K562 (cell line): ENCODE measurements around the gene GPR153. TPM values are rescaled to one million over a fixed set of nuclear protein-coding genes. Genes with fewer than 3 reads are reported as not detected.

Experiments
- ATAC-seq: fragments of 200-7000 bp; cut with Tn5 transposase; 3 replicates; pipeline ENCODE4 v1.9.1; 2020; ENCODE audit warnings: moderate library complexity
- BruUV-seq: library from RNA; stranded (reverse); fragments of 400-500 nt; replicated peaks from 2 replicates; lab custom pipeline; 2021; lab: Mats Ljungman, UMichigan
- CTCF ChIA-PET: fragments of 300-600 bp; formaldehyde crosslinking; extraction: SDS; loops from one replicate; lab custom pipeline; 2021; ENCODE audit warnings: low intra/inter-chr PET ratio; lab: Yijun Ruan, JAX
- POLR2A ChIA-PET: fragments of 300-600, 350-650 bp; sonication (Branson Sonifier 250); formaldehyde crosslinking; extraction: SDS; loops from one replicate; lab custom pipeline; 2021; ENCODE audit warnings: antibody characterized with exemption, inconsistent platforms; lab: Yijun Ruan, JAX
- DNase-seq, 4 experiments: peaks; one replicate each; pipeline versions ENCODE4 v3.0.0 to v3.0.0-alpha.2; 2011 to 2018; ENCODE audit warnings: low spot score in 3 of 4, mixed read lengths in 3 of 4; ENCODE audit errors: extremely low read depth in 1 of 4
- FAIRE-seq: peaks from 2 replicates; lab custom pipeline; 2011; peaks lifted over from hg19 to GRCh38; lab: Jason Lieb, UNC
- H2AFZ ChIP-seq: 2 replicates; pipeline ENCODE4 v1.6.0; 2011; ENCODE audit warnings: low read depth, low read length, control low read depth, inconsistent platforms
- H3K27ac ChIP-seq: fragments of 200-600 bp; 3 replicates; pipeline ENCODE4 v1.8.0; 2011; ENCODE audit warnings: low read depth, mild to moderate bottlenecking, control low read depth, inconsistent platforms, low read length, moderate library complexity, mixed read lengths; ENCODE audit errors: extremely low read depth
- H3K27me3 ChIP-seq, 2 experiments: fragments of 300-600 bp in 1 of 2; 2 replicates in 1 of 2; 3 replicates in 1 of 2; pipeline versions ENCODE4 v1.6.0 to v1.8.0; 2011; ENCODE audit warnings: inconsistent platforms in 2 of 2, low read length in 2 of 2, mild to moderate bottlenecking in 1 of 2, mixed read lengths in 1 of 2, moderate library complexity in 1 of 2; ENCODE audit not compliant: control insufficient read depth in 2 of 2, insufficient read depth in 2 of 2
- H3K36me3 ChIP-seq: fragments of 300-600 bp; 3 replicates; pipeline ENCODE4 v1.8.0; 2011; ENCODE audit warnings: mild to moderate bottlenecking, low read length, inconsistent platforms; ENCODE audit not compliant: control insufficient read depth, insufficient read depth
- H3K4me1 ChIP-seq, 2 experiments: fragments of 200-600 bp in 1 of 2; replicated peaks in 1 of 2; 2 replicates in 1 of 2; 3 replicates in 1 of 2; pipeline versions ENCODE4 v1.5.1 to v1.8.0; 2011; ENCODE audit warnings: inconsistent platforms in 2 of 2, low read length in 2 of 2, mild to moderate bottlenecking in 1 of 2, mixed read lengths in 1 of 2, moderate library complexity in 1 of 2; ENCODE audit not compliant: control insufficient read depth in 2 of 2, insufficient read depth in 2 of 2
- H3K4me2 ChIP-seq: 2 replicates; pipeline ENCODE4 v1.6.1; 2011; ENCODE audit warnings: low read length, control low read depth, inconsistent platforms, mixed read lengths; ENCODE audit not compliant: insufficient read depth
- H3K4me3 ChIP-seq: fragments of 200-600 bp; sonication (generic), shearing (Covaris generic); 2 replicates; pipeline ENCODE4 v1.5.1; 2016; ENCODE audit warnings: control low read depth, inconsistent platforms
- H3K79me2 ChIP-seq: fragments of 200-600 bp; 3 replicates; pipeline ENCODE4 v1.8.0; 2011; ENCODE audit warnings: low read length, inconsistent platforms; ENCODE audit not compliant: control insufficient read depth, insufficient read depth
- H3K9ac ChIP-seq, 2 experiments: 2 replicates each; pipeline versions ENCODE4 v1.6.0 to v1.6.1; 2011; ENCODE audit warnings: low read depth in 2 of 2, low read length in 2 of 2, control low read depth in 1 of 2, inconsistent platforms in 1 of 2, mild to moderate bottlenecking in 1 of 2, mixed read lengths in 1 of 2; ENCODE audit not compliant: insufficient read depth in 1 of 2
- H3K9me1 ChIP-seq: one replicate; pipeline ENCODE4 v1.6.0; 2011; ENCODE audit warnings: inconsistent platforms, mild to moderate bottlenecking, low read length, moderate library complexity; ENCODE audit not compliant: control insufficient read depth, insufficient read depth
- H3K9me3 ChIP-seq: replicated peaks from 2 replicates; pipeline ENCODE4 v1.5.1; 2011; ENCODE audit warnings: low read depth, low read length, inconsistent platforms; ENCODE audit not compliant: control insufficient read depth, insufficient read depth
- H4K20me1 ChIP-seq: replicated peaks from 2 replicates; pipeline ENCODE4 v1.6.1; 2011; ENCODE audit warnings: low read length, inconsistent platforms, mixed read lengths; ENCODE audit not compliant: control insufficient read depth, insufficient read depth
- ATF6 ChIP-seq: sonication (generic); formaldehyde crosslinking; IDR thresholded peaks from 2 replicates; pipeline ENCODE4 v1.4.0; 2020; ENCODE audit warnings: mild to moderate bottlenecking, missing genetic modification reagents
- E2F3 ChIP-seq: fragments of 250-450 bp; sonication (Bioruptor Pico); IDR thresholded peaks from 2 replicates; pipeline ENCODE4 v1.4.0; 2020; ENCODE audit warnings: mild to moderate bottlenecking
- NR2C2 ChIP-seq, 2 experiments: fragments of 200-800 bp in 1 of 2; sonication (Bioruptor generic) in 1 of 2; sonication (generic) in 1 of 2; formaldehyde crosslinking in 1 of 2; IDR thresholded peaks; 2 replicates each; pipeline versions ENCODE4 v1.6.1 to v1.8.0; 2016 to 2022; ENCODE audit warnings: mild to moderate bottlenecking in 1 of 2, missing compliant biosample characterization in 1 of 2, missing genetic modification characterization in 1 of 2, missing genetic modification reagents in 1 of 2
- POU5F1 ChIP-seq: fragments of 150-350 bp; IDR thresholded peaks from 2 replicates; pipeline ENCODE4 v1.6.1; 2014; ENCODE audit warnings: borderline replicate concordance, low read length, low read depth, mild to moderate bottlenecking; ENCODE audit not compliant: partially characterized antibody
- PTBP1 ChIP-seq: fragments of 200-400 bp; formaldehyde crosslinking; IDR thresholded peaks from 2 replicates; pipeline ENCODE4 v1.6.1; 2017; ENCODE audit warnings: low read depth, low read length
- WGBS: fragments of 100-300 bp; shearing (Covaris generic); methylation state at CpG from one replicate; pipeline ENCODE4 v1.1.6; 2016; ENCODE audit warnings: low coverage, mixed read lengths; ENCODE audit not compliant: insufficient coverage; ENCODE audit errors: missing lambda C conversion rate; 5-methylcytosine and 5-hydroxymethylcytosine counted together
- in situ Hi-C: fragments of 300-500 bp; cut with MboI; formaldehyde crosslinking; loops from 4 replicates; pipeline ENCODE4 v1.15.0; 2018; ENCODE audit warnings: inconsistent platforms, mixed read lengths
- intact Hi-C: fragments of 100-400 bp; cut with micrococcal nuclease; formaldehyde crosslinking; loops from 2 replicates; pipeline ENCODE4 v1.14.2; 2022
- polyA plus RNA-seq, 8 experiments: library from polyadenylated mRNA; depleted of rRNA in 4 of 8; stranded (reverse) in 5 of 8; unstranded in 3 of 8; fragments of >200 nt; fragmentation: Nextera tagmentation in 2 of 8; fragmentation: Illumina TruSeq in 1 of 8; extraction: Ambion mirVana in 2 of 8; extraction: Trizol in 1 of 8; gene quantifications; 2 replicates each; pipeline versions ENCODE4 v1.2.1 to v1.2.3, GENCODE V29; 2011 to 2014; ENCODE audit warnings: inconsistent platforms in 1 of 8, missing spikeins in 1 of 8
- total RNA-seq, 7 experiments: library from RNA; depleted of rRNA in 6 of 7; stranded (reverse); fragments of >200 nt in 6 of 7; fragmentation: Illumina TruSeq in 2 of 7; extraction: Trizol in 2 of 7; gene quantifications; 2 replicates each; pipeline versions ENCODE4 v1.2.1 to v1.2.3, GENCODE V29; 2011 to 2021; ENCODE audit warnings: low replicate concordance in 1 of 7

The GPR153 gene
- total and polyA plus RNA-seq, 9 of the 15 experiments (the other 6 are each of a cell fraction or from before 2014, with no cell fraction given), result 0.01 to 1.5 (median 0.51) TPM

GRCh38 chr1:6248161-6248776, 12.6 kb downstream of the GPR153 start:
- WGBS, result 34% methylated on average over 14 of the region's 14 CpGs
- no TSS peak for BruUV-seq
- DNase-seq (no peak), ATAC-seq (no peak), FAIRE-seq (no peak)
- H3K4me1 ChIP-seq, result peaks cover 5 to 62% of the 10 kb centered on the region in 2 experiments; a peak in 3 of 5 replicates
- H3K4me2 ChIP-seq, result no peak overlapping the region
- no peak overlapping the region for H3K4me3 ChIP-seq
- CTCF ChIA-PET, result interaction anchor here (1.2 to 6.6 kb wide), 4 partner anchors 32 to 100 kb away, joined by 3 to 131 read pairs (median 7); no protein-coding TSS in a partner anchor
- H3K27me3 ChIP-seq, result peaks cover 17 to 61% of the 10 kb centered on the region in 2 experiments; a peak in 4 of 5 replicates
- H3K9me3 ChIP-seq, result no peaks in the 10 kb centered on the region
- H3K9ac ChIP-seq, result no peak overlapping the region
- H3K9me1 ChIP-seq, result peaks cover 7% of the 10 kb centered on the region
- POLR2A ChIA-PET, result interaction anchor here (0.7 kb wide), 1 partner anchor 258 kb away, joined by 3 read pairs; no protein-coding TSS in a partner anchor
- intact Hi-C loops, result no loop called here
- no peaks in the 10 kb centered on the region for H3K36me3 ChIP-seq
- in situ Hi-C loops, result loop anchor here (5.0 kb wide), 1 partner anchor 99 kb away; no protein-coding TSS in a partner anchor
- peaks cover 59% of the 10 kb centered on the region for H4K20me1 ChIP-seq
- 0 out of 2 replicates have a peak, but pooled peaks have one; percentile 30 for TF ChIP-seq E2F3 (CRISPR knock-in tag)
- TF ChIP-seq POU5F1, result no peak
- no peak for TF ChIP-seq PTBP1
- H2AFZ ChIP-seq, result no peak overlapping the region
- no peak overlapping the region for H3K27ac ChIP-seq
- H3K79me2 ChIP-seq, result no peaks in the 10 kb centered on the region

GRCh38 chr1:6247651-6248050, 13.2 kb downstream of the GPR153 start:
- H3K4me2 ChIP-seq, result no peak overlapping the region
- no peaks in the 10 kb centered on the region for H3K36me3 ChIP-seq
- no peaks in the 10 kb centered on the region for H3K9me3 ChIP-seq
- ATAC-seq (no peak), DNase-seq (no peak), FAIRE-seq (no peak)
- H3K27ac ChIP-seq, result no peak overlapping the region
- H4K20me1 ChIP-seq, result peaks cover 56% of the 10 kb centered on the region
- H3K4me1 ChIP-seq, result peaks cover 5 to 64% of the 10 kb centered on the region in 2 experiments; a peak in 3 of 5 replicates
- CTCF ChIA-PET, result interaction anchor here (1.2 to 6.6 kb wide), 5 partner anchors 33 to 191 kb away, joined by 3 to 131 read pairs (median 11); no protein-coding TSS in a partner anchor
- no peaks in the 10 kb centered on the region for H3K79me2 ChIP-seq
- in situ Hi-C loops (loop anchor here (5.0 kb wide), 1 partner anchor 100 kb away; no protein-coding TSS in a partner anchor), intact Hi-C loops (loop anchor here (2.0 kb wide), 2 partner anchors 33 to 157 kb away; no protein-coding TSS in a partner anchor)
- BruUV-seq, result no TSS peak
- 1% methylated on average over 5 of the region's 5 CpGs for WGBS
- peaks cover 23 to 66% of the 10 kb centered on the region in 2 experiments for H3K27me3 ChIP-seq
- H3K4me3 ChIP-seq, result no peak overlapping the region
- POLR2A ChIA-PET, result interaction anchor here (0.6 to 0.9 kb wide), 3 partner anchors 19 to 257 kb away, joined by 3 to 4 read pairs (median 3); no protein-coding TSS in a partner anchor
- no peak overlapping the region for H2AFZ ChIP-seq
- peaks cover 7% of the 10 kb centered on the region for H3K9me1 ChIP-seq
- H3K9ac ChIP-seq, result no peak overlapping the region
- TF ChIP-seq ATF6 (CRISPR knock-in tag) (no peak), NR2C2 (CRISPR knock-in tag; IDR thresholded peaks at IDR 0.05) (no peak), NR2C2 (tag; IDR thresholded peaks at IDR 0.05) (no peak)
